Activated gamma-delta T cell (primary cell): ENCODE measurements around the gene TSPAN32.

ENCODE experiments used
- DNase-seq: peaks from one replicate; lab custom pipeline; 2025; lab: John Stamatoyannopoulos, UW

TSPAN32 gene

DNA sequence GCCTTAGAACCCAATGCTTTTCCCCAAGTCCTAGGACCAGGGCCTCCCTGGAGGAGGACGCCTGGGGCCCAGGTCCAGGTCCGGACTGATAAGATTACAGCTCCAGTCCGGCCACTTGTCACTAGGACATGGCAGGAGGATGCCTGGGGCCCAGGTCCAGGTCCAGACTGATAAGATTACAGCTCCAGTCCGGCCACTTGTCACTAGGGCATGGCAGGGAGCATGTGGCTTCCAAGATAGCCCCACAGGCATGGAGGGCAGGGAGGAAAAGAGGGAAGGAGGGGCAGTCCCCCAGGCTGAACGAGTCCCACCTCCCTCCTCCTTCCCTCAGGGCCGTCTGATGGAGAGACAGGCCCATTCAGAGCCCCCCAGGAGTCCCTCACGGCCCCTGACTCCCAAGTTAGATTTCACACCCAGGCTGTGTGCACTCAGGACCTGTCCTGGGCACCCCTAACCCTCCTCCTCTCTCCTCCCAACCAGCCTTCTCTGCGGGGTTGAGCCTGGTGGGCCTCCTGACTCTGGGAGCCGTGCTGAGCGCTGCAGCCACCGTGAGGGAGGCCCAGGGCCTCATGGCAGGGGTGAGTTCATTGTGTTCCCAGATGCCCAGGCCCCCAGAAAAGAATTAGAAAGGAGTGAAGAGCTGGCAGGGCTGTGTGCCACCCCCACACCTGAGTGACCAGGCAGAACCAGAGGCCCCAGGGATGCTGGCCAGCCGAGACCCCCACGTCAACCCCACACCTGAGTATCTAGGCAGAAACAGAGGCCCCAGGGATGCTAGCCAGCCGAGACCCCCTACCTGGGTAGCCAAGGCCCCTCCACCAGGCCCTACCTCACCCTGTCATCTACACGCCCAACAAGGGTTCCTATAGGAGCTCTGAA lies 2.1 kb downstream of the TSPAN32 start:
- no peak for DNase-seq

DNA sequence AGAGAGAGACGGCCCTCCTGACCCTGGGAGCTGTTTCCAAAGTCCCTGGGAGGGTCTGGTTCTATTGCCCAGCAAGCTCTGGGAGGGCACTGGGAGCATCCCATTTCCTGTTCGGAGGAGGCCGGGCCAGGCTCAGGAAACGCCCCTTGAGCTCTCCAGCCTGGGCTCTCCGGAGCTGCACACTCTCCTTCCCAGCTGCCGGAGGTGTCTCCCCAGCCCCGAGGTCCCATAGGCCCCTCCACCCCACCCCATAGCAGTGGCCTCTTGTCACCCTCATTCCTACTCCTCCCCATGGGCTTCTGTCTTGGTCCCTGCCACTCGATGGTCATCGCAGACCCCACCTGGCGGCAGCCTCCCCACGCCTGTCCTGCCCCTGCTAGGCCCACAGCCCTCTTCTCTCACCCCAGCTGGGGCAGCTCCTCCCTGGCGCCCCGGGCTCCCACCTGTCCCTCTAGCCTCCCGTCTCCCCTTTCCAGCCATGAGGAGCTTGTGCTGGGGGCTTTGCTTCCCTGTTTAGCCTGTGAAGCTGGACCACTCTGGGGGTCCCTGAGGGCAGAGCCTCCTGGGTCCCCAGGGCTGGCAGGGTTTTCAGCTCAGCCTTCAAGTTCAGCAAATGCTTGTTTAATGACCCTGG lies 2.8 kb downstream of the TSPAN32 start:
- DNase-seq, result no peak

DNA sequence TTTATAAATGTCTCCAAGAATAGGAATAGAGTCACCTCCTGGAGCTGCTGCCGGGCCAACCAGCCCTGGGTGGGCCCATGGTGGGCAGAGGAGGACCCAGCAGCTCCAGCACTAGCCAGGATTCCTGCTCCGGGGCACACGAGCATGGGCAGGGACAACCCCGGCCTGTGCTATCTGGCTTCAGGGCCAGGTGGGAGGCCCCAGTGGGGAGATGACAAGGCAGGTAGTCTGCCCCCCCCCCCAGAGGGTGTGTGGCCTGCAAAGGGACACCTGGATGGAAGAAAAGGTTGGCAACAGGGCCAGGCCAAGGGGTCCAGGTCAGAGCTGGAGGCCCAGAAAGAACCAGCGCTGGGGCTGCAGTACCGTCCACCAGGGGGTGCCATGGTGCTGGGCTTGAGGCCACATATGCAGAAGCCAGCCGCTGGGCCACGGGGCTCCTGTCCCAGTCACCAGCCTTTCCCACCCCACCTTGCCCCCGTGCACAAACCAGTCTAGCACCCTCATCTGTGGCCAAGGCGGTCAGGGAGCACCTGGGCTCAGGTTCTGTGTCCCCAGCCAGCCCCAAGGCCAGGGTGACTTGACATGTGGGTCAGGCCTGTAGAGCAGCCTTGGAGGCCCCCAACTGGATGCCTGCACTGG lies 3.4 kb downstream of the TSPAN32 start:
- DNase-seq, result peak; percentile 43

DNA sequence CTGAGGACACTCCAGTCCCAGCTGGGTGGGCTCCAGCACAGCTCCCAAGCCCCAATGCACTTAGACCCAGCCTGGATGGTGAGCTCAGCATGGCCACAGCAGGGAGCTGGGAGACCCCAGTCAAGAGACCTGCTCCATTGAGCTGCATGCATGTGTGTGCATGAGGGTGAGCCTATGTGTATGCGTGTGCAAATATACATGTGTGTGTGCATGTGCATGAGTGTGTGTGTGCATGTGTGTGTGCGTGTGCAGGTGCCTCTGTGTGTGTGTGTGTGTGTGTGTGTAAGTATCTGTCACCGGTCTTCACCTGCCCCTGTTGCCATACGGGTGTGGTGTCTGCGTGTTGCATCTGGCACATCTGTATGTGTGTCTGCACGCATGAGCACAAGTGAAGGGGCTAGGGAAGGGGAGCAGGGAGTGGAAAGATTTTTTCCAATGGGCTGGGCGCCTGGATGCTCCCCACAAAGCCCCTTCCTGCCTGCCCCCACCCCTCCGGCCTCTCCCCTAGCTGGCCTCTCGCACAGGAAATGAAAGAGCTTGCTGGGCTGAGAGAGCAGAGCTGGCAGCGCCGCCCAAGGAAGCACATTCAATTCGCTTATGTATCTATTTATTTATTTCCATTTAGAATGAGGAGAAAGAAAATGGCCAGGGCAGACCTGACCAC lies 4.1 kb downstream of the TSPAN32 start:
- no peak for DNase-seq

DNA sequence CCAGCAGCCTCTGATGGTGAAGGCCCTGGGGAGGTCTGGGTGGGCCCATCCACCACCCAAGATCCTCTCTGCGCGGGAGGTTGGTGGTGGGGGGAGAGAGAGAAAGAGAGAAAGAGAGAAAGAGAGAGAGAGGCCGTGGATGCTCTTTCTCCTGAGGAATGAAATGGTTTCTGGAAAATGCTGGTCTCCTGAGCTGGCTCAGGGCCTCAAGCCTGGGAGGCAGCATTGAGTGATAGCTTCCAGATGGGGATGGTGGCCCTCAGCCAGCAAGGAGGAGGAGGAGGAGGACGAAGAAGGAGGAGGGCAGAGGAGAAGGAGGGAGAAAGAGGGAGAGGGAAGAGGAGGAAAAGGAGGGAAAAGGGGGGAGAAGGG lies 4.6 kb downstream of the TSPAN32 start:
- DNase-seq, result no peak

DNA sequence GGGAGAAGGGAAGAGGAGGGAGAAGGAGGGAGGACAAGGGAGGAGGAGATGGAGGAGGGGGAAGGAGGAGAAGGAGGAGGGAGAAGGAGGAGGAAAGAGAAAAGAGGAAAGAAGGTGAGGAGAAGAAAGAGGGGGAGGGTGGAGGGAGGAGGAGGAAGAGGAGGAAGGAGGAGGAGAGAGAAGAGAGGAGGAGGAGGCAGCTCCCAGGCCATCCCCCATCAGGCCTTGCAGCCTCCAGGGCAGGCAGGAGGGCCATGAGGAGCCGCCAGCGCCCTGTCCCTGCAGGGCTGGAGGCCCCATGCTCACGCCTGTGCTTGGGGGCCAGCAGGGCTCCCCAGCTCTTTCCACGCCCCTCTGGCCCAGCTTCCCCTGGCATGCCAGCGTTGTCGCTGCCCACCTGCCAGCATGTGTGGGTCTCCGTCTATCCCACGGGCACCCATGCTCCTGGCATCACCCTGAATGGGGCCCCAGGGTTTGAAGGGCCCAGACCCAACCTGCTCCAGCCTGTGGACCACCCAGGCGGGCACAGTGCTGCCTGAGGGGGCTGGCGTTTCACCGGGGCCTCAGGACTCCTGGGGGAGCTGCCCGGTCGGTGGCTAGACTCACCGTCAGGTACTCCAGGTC lies 5.2 kb downstream of the TSPAN32 start:
- no peak for DNase-seq

DNA sequence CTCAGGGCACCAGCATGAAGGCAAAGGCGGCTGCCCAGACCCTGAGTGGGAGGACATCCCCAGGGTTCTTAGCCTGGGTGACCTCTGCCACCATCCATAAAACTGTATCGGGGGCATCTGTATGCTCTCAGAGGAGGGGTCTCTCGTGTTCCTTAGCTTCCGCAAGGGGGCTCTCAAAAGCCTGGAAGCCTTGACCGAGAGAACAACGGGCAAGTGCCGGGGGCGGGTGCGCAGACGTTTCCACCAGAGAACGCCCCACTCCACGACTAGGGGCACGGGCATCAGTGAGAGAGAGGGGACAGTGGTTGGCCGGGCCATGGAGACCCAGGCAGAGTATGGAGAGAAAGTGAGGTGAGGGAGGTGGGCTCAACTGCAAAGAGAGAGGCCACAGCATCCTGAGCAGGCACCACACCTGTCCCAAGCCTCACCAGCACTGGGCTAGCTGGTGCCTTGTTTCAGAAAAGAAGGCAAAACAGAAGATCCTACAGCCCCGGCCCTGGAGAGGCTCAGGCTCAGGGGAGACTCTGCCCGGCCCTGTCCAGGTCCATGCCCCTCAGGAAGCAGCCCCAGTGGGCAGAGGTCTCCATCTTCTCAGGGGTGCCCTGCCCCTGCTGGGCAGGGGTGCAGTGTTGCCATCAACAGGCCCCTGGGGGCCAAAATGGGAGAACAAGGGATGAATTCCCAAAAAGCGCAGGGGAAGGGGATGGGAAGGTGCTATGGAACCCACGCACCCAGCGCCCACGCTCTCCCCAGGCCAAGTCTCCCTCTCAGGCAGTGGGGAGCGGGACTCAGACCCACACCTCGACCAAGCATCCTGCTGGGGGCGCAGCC lies 5.9 kb downstream of the TSPAN32 start:
- no peak for DNase-seq

DNA sequence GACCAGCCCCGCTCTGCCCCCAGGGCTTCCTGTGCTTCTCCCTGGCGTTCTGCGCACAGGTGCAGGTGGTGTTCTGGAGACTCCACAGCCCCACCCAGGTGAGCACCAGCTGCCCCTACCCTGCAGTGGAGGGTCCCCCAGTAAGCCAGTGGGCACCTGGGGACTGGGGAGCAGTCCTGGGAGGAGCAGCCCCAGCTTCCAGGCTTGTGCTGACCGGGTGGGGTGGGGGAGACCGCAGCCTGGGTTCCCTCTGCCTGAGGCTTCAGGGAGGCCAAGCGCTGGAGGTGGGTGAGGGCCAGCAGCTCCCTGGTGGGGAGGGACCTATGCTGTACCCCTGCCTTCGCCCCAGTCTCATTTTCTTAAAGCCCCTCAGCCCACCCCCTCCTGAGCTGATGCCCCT lies 6.9 kb downstream of the TSPAN32 start:
- no peak for DNase-seq

DNA sequence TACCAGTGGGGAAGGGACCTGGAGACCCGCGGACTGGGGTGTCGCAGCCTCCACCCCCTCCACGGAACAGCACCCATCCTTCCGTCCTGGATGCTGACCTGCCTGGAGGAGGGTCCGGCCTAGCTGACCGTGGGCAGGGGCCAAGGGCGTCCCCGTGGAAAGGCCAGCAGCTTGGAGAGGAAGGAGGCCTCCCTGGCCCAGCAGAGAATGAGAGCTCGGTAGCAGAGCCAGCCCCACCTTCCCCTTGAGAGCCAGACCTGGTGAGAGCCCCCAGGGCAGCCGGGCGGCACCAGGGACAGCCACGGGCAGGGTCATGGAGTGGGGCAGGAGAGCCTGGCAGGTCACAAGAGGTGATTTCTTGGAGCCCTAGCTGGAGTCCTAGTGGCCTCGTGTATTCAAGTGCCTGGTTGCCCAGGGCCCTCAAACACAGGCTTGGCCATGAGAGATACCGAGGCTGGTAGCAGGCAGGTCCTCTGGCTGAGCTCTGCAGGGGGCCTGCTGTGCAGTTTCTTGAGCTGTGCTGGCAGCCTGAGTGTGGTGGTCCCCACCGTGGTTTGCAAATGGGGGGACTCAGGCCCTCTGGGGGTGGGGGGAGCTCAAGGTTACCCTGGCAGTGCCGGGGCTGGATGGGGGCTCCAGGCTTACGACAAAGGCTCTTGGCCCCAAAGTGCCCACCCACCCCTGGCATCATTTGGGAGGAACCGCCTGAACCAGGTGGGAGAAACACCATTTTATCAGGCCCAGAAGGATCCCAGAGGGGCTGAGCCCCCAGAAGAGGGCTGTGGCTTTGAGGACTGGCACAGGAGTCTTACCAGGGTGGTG lies 7.6 kb downstream of the TSPAN32 start:
- no peak for DNase-seq

DNA sequence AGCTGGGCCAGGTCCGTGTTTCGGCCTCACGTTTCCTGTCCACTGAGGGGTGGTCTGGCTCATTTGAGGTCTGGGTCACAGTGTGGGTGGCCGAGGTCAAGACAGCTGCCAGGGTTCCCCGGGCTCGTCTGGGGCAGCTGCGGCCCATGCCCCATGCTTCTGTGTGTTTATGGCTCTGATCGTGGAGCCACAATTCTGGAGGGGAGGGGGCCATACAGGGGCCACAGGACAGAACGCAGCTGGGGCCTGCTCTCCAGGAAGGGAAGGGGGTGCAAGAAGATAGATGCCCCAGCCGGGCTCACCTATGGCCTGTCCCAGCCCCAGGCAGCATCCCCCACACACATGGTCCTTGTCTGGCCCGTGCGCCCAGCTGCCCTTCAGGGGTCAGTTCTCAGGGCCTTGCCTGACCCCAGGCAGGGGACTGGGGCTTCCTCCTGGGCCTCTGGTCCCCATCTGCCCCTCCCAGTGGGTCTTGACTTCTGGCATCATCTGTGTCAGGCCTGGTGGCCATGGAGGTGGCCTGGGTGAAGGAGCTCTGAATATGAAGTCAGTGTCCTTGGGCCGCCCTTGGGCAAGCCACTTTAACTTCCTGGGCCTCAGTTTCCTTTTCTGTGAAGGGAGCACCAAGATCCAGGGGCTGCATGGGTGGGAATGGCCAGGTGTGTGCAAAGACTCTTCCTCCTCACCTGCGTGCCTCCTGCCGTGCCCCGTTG lies 8.4 kb downstream of the TSPAN32 start:
- no peak for DNase-seq

DNA sequence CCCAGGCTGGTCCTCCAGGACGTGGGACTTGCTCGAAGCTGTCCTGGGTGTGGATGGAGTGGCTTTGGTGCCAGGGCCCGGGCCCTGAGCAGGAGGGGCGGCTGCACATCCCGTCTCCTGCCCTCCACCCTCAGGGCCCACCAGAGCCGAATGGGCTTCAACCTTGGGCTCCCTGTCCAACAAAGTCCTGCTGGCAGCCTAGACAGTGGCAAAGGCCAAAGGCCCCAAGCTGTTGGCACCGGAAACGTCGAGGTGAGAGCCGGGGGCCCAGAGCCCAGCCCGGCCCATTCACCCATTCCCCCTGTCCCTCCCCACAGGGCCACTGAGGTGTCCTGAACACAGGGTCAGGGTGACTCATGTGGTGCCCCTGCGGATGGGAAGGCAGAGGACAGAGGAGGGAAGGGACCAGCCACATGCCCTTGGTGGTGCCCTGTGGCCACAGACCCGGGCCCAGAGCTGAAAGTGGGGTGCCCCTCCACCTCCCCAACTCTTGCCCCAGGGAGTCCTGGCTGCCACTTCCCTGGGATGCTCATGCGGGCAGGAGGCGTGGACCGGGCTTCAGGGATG lies 9.1 kb downstream of the TSPAN32 start:
- DNase-seq, result no peak

DNA sequence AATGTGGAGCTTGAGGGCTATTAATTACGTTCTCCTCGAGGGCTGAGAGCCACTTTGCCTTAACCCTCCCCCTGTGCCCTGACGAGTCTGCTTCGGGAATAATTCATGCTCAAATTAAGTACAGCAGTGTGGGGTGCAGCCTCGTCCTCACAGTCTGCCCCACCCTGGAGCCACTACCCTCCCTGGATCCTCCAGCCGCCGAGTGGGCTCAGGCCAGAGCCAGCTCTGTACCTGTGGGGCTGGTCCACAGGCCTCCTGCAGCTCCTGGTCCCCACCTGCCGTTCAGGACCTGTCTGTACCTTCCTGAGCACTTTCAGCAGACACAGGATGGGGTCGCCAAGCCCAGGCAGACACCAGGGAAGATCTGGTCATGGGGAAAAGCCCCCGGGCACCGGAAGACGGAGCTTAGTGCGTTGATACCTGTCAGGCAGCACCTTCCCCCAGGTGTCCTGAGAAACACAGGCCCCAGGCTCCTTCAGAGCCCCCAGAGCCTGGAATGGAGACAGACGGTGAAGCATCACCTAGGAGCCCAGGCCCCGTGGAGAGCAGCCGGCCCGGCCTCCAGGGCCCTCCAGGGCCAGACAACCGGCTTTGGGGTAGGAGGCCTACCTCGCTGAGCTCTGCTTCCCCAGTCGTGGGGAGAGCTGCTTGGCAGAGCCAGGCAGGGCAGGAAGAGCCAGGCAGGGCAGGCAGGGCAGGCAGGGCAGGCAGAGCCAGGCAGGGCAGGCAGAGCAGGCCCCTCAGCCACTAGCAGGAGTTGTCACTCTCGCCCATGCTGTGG lies 9.7 kb downstream of the TSPAN32 start:
- no peak for DNase-seq

DNA sequence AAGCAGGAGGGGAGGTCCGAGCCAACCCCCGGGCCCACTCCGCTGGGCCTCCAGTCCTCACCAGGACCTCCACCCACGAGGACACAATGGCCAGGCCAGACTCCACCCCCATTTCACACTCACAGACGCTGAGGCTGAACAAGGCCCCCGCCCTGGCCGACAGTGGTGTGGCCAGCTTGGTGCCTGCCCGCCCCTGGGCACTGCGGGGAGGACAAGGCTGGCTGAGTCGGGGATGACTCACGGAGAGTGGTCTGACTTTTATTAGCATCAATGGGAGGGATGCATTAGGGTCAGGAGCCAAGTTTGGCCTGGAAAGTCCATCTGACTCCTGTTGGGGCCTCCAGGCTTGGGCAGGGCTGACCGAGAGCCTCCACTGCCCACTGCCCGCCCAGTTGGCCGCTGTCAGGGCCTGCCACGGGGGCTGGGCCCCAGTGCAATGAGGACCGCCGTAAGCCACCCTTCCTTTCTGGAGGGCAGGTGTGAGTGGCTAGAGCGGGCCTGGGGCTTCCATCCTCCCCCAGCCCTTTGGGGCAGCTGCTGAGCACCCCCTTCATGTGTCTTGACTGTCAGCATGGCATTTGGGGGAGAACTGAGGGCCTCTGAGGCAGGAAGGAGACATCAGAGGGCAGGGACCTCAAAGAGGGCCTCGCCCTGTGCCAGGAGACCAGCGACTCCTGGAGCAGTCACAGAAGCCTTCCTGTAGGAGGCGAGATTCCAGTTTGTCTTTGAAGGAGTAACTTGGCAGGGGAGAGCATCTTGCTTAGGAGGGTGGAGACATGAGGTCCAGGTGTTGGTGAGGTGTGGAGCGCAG lies 10.6 kb downstream of the TSPAN32 start:
- no peak for DNase-seq

DNA sequence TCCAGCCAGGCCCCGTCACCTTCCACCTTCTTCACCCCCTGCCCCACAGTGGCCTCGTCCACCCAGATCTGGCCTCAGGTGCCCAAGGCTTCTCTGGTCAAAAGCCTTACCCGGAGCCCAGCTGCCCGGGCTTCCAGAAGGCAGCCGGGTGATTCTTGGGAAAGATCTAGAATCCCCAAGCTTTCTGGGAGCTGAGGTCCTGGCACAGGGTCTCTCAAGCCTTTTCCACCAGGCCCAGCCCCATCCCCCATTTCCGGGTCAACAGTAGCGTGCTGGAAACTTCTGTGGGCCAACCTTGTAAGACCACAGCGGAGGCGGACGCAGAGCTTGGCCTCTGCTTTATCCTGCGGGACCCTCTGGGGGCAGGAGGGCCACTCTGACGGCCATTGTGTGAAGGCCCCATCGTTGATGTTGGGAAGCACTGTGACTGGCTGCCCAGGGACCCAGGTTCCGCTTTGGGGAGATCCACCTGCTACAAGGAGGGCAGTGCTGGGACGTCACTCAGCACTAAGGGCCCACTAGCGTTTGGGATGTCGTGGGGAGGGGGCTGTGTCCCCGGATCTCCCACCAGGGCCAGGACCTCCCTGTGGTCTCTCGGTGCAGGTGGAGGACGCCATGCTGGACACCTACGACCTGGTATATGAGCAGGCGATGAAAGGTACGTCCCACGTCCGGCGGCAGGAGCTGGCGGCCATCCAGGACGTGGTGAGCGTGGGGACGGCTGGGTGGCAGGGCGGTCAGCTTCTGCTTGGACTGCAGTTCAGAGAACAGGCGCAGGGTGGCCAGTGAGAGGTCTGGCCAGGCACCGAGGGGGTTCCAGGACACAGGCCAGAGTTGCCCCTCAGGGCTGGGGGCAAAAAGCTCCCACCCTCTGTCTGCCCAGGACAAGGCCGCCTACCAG lies 11.5 kb downstream of the TSPAN32 start:
- DNase-seq, result no peak

DNA sequence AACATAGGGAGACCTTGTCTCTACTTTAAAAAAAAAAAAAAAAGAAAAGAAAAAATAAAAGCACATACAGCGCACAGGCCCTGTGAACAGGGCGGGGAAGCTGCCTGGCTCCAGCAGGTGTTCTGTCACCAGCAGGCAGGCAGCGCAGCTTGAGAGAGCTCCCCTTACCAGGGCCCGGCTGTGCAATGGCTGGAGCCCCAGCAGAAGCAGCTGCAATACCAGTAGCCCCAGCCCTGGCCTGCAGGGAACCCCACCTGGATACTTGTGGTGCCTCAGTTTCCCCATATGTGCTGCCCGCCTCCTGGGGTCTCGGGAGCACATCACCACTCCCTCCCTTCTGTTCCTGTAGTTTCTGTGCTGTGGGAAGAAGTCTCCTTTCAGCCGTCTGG lies 12.3 kb downstream of the TSPAN32 start:
- no peak for DNase-seq

DNA sequence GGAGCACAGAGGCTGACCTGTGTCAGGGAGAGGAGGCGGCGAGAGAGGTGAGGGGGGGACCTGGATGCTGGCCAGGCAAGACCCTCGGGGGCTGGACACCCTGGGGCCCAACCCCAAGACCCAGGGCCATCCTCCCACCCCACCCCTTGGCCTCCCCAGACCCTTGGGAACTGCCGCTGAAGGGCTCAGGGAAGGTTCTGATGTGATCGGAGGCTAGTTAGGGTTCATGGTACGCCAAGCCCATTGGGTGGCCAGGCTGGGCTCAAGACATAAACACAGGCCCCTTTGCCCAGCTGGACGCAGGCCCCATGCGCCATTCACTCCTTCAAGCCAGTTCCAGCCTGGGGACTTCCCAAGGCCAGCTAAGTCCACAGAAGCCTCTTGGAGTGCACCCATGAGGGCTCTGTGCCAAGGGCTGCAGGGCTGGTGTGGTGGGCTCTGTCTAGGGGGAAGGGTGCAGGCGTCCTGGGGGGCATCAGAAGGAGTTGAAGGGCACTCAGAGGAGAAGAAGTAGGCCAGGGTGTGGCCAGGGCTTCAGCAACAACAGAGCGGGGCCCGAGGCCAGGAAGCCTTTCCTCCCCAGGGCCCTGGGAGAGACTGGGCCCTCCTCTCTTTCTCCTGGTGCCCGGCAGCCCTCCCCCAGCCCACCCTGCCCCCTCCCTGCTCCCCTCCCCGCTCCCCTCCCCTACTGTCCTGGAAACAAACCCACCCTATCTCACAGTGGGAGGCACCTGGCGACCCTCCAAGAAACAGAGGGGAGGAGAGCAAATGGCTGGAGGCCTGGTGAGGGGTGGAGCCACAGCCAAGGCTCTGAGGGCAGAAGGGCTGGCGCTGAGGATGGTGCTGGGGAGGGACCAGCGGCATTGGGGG lies 12.9 kb downstream of the TSPAN32 start:
- DNase-seq, result no peak
